K562 (cell line): Measurements from ENCODE around the gene VCAN. TPM values are rescaled to one million over a fixed set of nuclear protein-coding genes. Genes with fewer than 3 reads are reported as not detected.

Experiments used
- ATAC-seq: fragments of 200-7000 bp; cut with Tn5 transposase; 3 replicates; pipeline ENCODE4 v1.9.1; 2020; ENCODE audit warnings: moderate library complexity
- BruUV-seq: library from RNA; stranded (reverse); fragments of 400-500 nt; replicated peaks from 2 replicates; lab custom pipeline; 2021; lab: Mats Ljungman, UMichigan
- CTCF ChIA-PET: fragments of 300-600 bp; formaldehyde crosslinking; extraction: SDS; loops from one replicate; lab custom pipeline; 2021; ENCODE audit warnings: low intra/inter-chr PET ratio; lab: Yijun Ruan, JAX
- POLR2A ChIA-PET: fragments of 300-600, 350-650 bp; sonication (Branson Sonifier 250); formaldehyde crosslinking; extraction: SDS; loops from one replicate; lab custom pipeline; 2021; ENCODE audit warnings: antibody characterized with exemption, inconsistent platforms; lab: Yijun Ruan, JAX
- DNase-seq, 4 experiments: peaks; one replicate each; pipeline versions ENCODE4 v3.0.0 to v3.0.0-alpha.2; 2011 to 2018; ENCODE audit warnings: low spot score in 3 of 4, mixed read lengths in 3 of 4; ENCODE audit errors: extremely low read depth in 1 of 4
- FAIRE-seq: peaks from 2 replicates; lab custom pipeline; 2011; peaks lifted over from hg19 to GRCh38; lab: Jason Lieb, UNC
- H2AFZ ChIP-seq: 2 replicates; pipeline ENCODE4 v1.6.0; 2011; ENCODE audit warnings: low read depth, low read length, control low read depth, inconsistent platforms
- H3K27ac ChIP-seq: fragments of 200-600 bp; 3 replicates; pipeline ENCODE4 v1.8.0; 2011; ENCODE audit warnings: low read depth, mild to moderate bottlenecking, control low read depth, inconsistent platforms, low read length, moderate library complexity, mixed read lengths; ENCODE audit errors: extremely low read depth
- H3K27me3 ChIP-seq, 2 experiments: fragments of 300-600 bp in 1 of 2; 2 replicates in 1 of 2; 3 replicates in 1 of 2; pipeline versions ENCODE4 v1.6.0 to v1.8.0; 2011; ENCODE audit warnings: inconsistent platforms in 2 of 2, low read length in 2 of 2, mild to moderate bottlenecking in 1 of 2, mixed read lengths in 1 of 2, moderate library complexity in 1 of 2; ENCODE audit not compliant: control insufficient read depth in 2 of 2, insufficient read depth in 2 of 2
- H3K36me3 ChIP-seq: fragments of 300-600 bp; 3 replicates; pipeline ENCODE4 v1.8.0; 2011; ENCODE audit warnings: mild to moderate bottlenecking, low read length, inconsistent platforms; ENCODE audit not compliant: control insufficient read depth, insufficient read depth
- H3K4me1 ChIP-seq, 2 experiments: fragments of 200-600 bp in 1 of 2; replicated peaks in 1 of 2; 2 replicates in 1 of 2; 3 replicates in 1 of 2; pipeline versions ENCODE4 v1.5.1 to v1.8.0; 2011; ENCODE audit warnings: inconsistent platforms in 2 of 2, low read length in 2 of 2, mild to moderate bottlenecking in 1 of 2, mixed read lengths in 1 of 2, moderate library complexity in 1 of 2; ENCODE audit not compliant: control insufficient read depth in 2 of 2, insufficient read depth in 2 of 2
- H3K4me2 ChIP-seq: 2 replicates; pipeline ENCODE4 v1.6.1; 2011; ENCODE audit warnings: low read length, control low read depth, inconsistent platforms, mixed read lengths; ENCODE audit not compliant: insufficient read depth
- H3K4me3 ChIP-seq: fragments of 200-600 bp; sonication (generic), shearing (Covaris generic); 2 replicates; pipeline ENCODE4 v1.5.1; 2016; ENCODE audit warnings: control low read depth, inconsistent platforms
- H3K79me2 ChIP-seq: fragments of 200-600 bp; 3 replicates; pipeline ENCODE4 v1.8.0; 2011; ENCODE audit warnings: low read length, inconsistent platforms; ENCODE audit not compliant: control insufficient read depth, insufficient read depth
- H3K9ac ChIP-seq, 2 experiments: 2 replicates each; pipeline versions ENCODE4 v1.6.0 to v1.6.1; 2011; ENCODE audit warnings: low read depth in 2 of 2, low read length in 2 of 2, control low read depth in 1 of 2, inconsistent platforms in 1 of 2, mild to moderate bottlenecking in 1 of 2, mixed read lengths in 1 of 2; ENCODE audit not compliant: insufficient read depth in 1 of 2
- H3K9me1 ChIP-seq: one replicate; pipeline ENCODE4 v1.6.0; 2011; ENCODE audit warnings: inconsistent platforms, mild to moderate bottlenecking, low read length, moderate library complexity; ENCODE audit not compliant: control insufficient read depth, insufficient read depth
- H3K9me3 ChIP-seq: replicated peaks from 2 replicates; pipeline ENCODE4 v1.5.1; 2011; ENCODE audit warnings: low read depth, low read length, inconsistent platforms; ENCODE audit not compliant: control insufficient read depth, insufficient read depth
- H4K20me1 ChIP-seq: replicated peaks from 2 replicates; pipeline ENCODE4 v1.6.1; 2011; ENCODE audit warnings: low read length, inconsistent platforms, mixed read lengths; ENCODE audit not compliant: control insufficient read depth, insufficient read depth
- C11orf30 ChIP-seq: fragments of 450-650 bp; IDR thresholded peaks from 2 replicates; pipeline ENCODE4 v1.6.1; 2016; ENCODE audit warnings: low read depth, mild to moderate bottlenecking
- EGR1 ChIP-seq: fragments of 450-650 bp; conservative IDR thresholded peaks from 2 replicates; pipeline ENCODE4 v1.6.1; 2017; ENCODE audit warnings: mild to moderate bottlenecking
- HDGF ChIP-seq: fragments of 450-650 bp; IDR thresholded peaks from 2 replicates; pipeline ENCODE4 v1.6.1; 2016
- LEF1 ChIP-seq: fragments of 450-650 bp; IDR thresholded peaks from 2 replicates; pipeline ENCODE4 v1.6.1; 2016; ENCODE audit warnings: mild to moderate bottlenecking
- NFE2 ChIP-seq: IDR thresholded peaks from 2 replicates; pipeline ENCODE4 v1.6.1; 2014; ENCODE audit warnings: antibody characterized with exemption, low read depth
- NFE2L1 ChIP-seq: fragments of 450-650 bp; IDR thresholded peaks from 2 replicates; pipeline ENCODE4 v1.6.1; 2016; ENCODE audit warnings: missing genetic modification characterization, low read depth, mild to moderate bottlenecking, missing compliant biosample characterization, moderate library complexity, borderline replicate concordance
- POLR2G ChIP-seq: fragments of 200-400 bp; formaldehyde crosslinking; IDR thresholded peaks from 2 replicates; pipeline ENCODE4 v1.6.1; 2017; ENCODE audit warnings: low read depth, mild to moderate bottlenecking, antibody characterized with exemption, low read length, moderate library complexity
- POLR3A ChIP-seq: IDR thresholded peaks from 2 replicates; pipeline ENCODE4 v1.6.1; 2011; ENCODE audit warnings: borderline replicate concordance, mild to moderate bottlenecking, moderate library complexity; ENCODE audit not compliant: insufficient read length, insufficient read depth; ENCODE audit errors: extremely low read depth
- SMARCC2 ChIP-seq: fragments of 450-650 bp; IDR thresholded peaks from 2 replicates; pipeline ENCODE4 v1.6.1; 2017; ENCODE audit warnings: antibody characterized with exemption, moderate library complexity, mild to moderate bottlenecking, low read depth
- SOX6 ChIP-seq: fragments of 450-650 bp; IDR thresholded peaks from 2 replicates; pipeline ENCODE4 v1.6.1; 2014; ENCODE audit warnings: mild to moderate bottlenecking
- TCF3 ChIP-seq: sonication (generic); formaldehyde crosslinking; IDR thresholded peaks from 2 replicates; pipeline ENCODE4 v1.4.0; 2020; ENCODE audit warnings: mild to moderate bottlenecking, missing genetic modification reagents
- ZC3H4 ChIP-seq: sonication (generic); formaldehyde crosslinking; IDR thresholded peaks from 2 replicates; pipeline ENCODE4 v1.9.0; 2021; ENCODE audit warnings: missing genetic modification reagents, borderline replicate concordance
- ZKSCAN1 ChIP-seq: fragments of 150-350 bp; IDR thresholded peaks from 2 replicates; pipeline ENCODE4 v1.6.1; 2016; ENCODE audit warnings: low read depth, low read length
- ZNF316 ChIP-seq: fragments of 450-650 bp; IDR thresholded peaks from 2 replicates; pipeline ENCODE4 v1.6.1; 2016
- ZNF354B ChIP-seq: fragments of 250-450 bp; sonication (Bioruptor Pico); IDR thresholded peaks from 2 replicates; pipeline ENCODE4 v1.4.0; 2020
- WGBS: fragments of 100-300 bp; shearing (Covaris generic); methylation state at CpG from one replicate; pipeline ENCODE4 v1.1.6; 2016; ENCODE audit warnings: low coverage, mixed read lengths; ENCODE audit not compliant: insufficient coverage; ENCODE audit errors: missing lambda C conversion rate; 5-methylcytosine and 5-hydroxymethylcytosine counted together
- in situ Hi-C: fragments of 300-500 bp; cut with MboI; formaldehyde crosslinking; loops from 4 replicates; pipeline ENCODE4 v1.15.0; 2018; ENCODE audit warnings: inconsistent platforms, mixed read lengths
- intact Hi-C: fragments of 100-400 bp; cut with micrococcal nuclease; formaldehyde crosslinking; loops from 2 replicates; pipeline ENCODE4 v1.14.2; 2022
- polyA plus RNA-seq, 8 experiments: library from polyadenylated mRNA; depleted of rRNA in 4 of 8; stranded (reverse) in 5 of 8; unstranded in 3 of 8; fragments of >200 nt; fragmentation: Nextera tagmentation in 2 of 8; fragmentation: Illumina TruSeq in 1 of 8; extraction: Ambion mirVana in 2 of 8; extraction: Trizol in 1 of 8; gene quantifications; 2 replicates each; pipeline versions ENCODE4 v1.2.1 to v1.2.3, GENCODE V29; 2011 to 2014; ENCODE audit warnings: inconsistent platforms in 1 of 8, missing spikeins in 1 of 8
- total RNA-seq, 7 experiments: library from RNA; depleted of rRNA in 6 of 7; stranded (reverse); fragments of >200 nt in 6 of 7; fragmentation: Illumina TruSeq in 2 of 7; extraction: Trizol in 2 of 7; gene quantifications; 2 replicates each; pipeline versions ENCODE4 v1.2.1 to v1.2.3, GENCODE V29; 2011 to 2021; ENCODE audit warnings: low replicate concordance in 1 of 7
- TF ChIP-seq, protein P1 (sequence below), 2 experiments: fragments of 450-650 bp in 1 of 2; sonication (generic) in 1 of 2; formaldehyde crosslinking in 1 of 2; IDR thresholded peaks in 1 of 2; conservative IDR thresholded peaks in 1 of 2; 2 replicates each; pipeline versions ENCODE4 v1.6.1 to v1.8.1; 2016 to 2023; ENCODE audit warnings: mild to moderate bottlenecking in 2 of 2, moderate library complexity in 2 of 2, inconsistent platforms in 1 of 2, missing genetic modification reagents in 1 of 2
- TF ChIP-seq, protein P2 (sequence below): fragments of 200-800 bp; sonication (Bioruptor generic); IDR thresholded peaks from 2 replicates; pipeline ENCODE4 v1.6.1; 2016; ENCODE audit warnings: missing genetic modification characterization, missing compliant biosample characterization

VCAN gene
- total and polyA plus RNA-seq, 9 of the 15 experiments (the other 6 are each of a cell fraction or from before 2014, with no cell fraction given) = 0.01 to 0.33 (median 0.05) TPM

- 0% methylated on average over 1 of the region's 1 CpG for whole genome bisulfite sequencing
- H2AFZ ChIP-seq = no peak overlapping the region
- no peak overlapping the region for H3K27ac ChIP-seq
- no peak overlapping the region for H3K4me3 ChIP-seq
- no peaks in the 10 kb centered on the region for H3K36me3 ChIP-seq
- H3K9me3 ChIP-seq = no peaks in the 10 kb centered on the region
- TF ChIP-seq SMARCC2 (no peak), POLR3A (no peak), EGR1 (no peak), HDGF (no peak), ZC3H4 (CRISPR knock-in tag) (no peak), NFE2 (0 out of 2 replicates have a peak, but pooled peaks have one; percentile 15), ZKSCAN1 (no peak), LEF1 (no peak), C11orf30 (no peak), TCF3 (CRISPR knock-in tag) (no peak), NFE2L1 (no peak), ZNF316 (peak; percentile 30), SOX6 (no peak), POLR2G (no peak), ZNF354B (CRISPR knock-in tag) (no peak)
- TF ChIP-seq, protein P1, sequence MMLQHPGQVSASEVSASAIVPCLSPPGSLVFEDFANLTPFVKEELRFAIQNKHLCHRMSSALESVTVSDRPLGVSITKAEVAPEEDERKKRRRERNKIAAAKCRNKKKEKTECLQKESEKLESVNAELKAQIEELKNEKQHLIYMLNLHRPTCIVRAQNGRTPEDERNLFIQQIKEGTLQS (IDR thresholded peaks at IDR 0.05) = peak; percentile 39; the same call in 1 of the 2 replicates
- TF ChIP-seq, protein P1 (CRISPR knock-in tag; conservative IDR thresholded peaks at IDR 0.05) = no peak
- TF ChIP-seq, protein P2, sequence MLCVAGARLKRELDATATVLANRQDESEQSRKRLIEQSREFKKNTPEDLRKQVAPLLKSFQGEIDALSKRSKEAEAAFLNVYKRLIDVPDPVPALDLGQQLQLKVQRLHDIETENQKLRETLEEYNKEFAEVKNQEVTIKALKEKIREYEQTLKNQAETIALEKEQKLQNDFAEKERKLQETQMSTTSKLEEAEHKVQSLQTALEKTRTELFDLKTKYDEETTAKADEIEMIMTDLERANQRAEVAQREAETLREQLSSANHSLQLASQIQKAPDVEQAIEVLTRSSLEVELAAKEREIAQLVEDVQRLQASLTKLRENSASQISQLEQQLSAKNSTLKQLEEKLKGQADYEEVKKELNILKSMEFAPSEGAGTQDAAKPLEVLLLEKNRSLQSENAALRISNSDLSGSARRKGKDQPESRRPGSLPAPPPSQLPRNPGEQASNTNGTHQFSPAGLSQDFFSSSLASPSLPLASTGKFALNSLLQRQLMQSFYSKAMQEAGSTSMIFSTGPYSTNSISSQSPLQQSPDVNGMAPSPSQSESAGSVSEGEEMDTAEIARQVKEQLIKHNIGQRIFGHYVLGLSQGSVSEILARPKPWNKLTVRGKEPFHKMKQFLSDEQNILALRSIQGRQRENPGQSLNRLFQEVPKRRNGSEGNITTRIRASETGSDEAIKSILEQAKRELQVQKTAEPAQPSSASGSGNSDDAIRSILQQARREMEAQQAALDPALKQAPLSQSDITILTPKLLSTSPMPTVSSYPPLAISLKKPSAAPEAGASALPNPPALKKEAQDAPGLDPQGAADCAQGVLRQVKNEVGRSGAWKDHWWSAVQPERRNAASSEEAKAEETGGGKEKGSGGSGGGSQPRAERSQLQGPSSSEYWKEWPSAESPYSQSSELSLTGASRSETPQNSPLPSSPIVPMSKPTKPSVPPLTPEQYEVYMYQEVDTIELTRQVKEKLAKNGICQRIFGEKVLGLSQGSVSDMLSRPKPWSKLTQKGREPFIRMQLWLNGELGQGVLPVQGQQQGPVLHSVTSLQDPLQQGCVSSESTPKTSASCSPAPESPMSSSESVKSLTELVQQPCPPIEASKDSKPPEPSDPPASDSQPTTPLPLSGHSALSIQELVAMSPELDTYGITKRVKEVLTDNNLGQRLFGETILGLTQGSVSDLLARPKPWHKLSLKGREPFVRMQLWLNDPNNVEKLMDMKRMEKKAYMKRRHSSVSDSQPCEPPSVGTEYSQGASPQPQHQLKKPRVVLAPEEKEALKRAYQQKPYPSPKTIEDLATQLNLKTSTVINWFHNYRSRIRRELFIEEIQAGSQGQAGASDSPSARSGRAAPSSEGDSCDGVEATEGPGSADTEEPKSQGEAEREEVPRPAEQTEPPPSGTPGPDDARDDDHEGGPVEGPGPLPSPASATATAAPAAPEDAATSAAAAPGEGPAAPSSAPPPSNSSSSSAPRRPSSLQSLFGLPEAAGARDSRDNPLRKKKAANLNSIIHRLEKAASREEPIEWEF (CRISPR knock-in tag) = no peak
- H3K4me1 ChIP-seq = no peaks in the 10 kb centered on the region; a peak in 1 of 5 replicates
- H3K4me2 ChIP-seq = no peak overlapping the region
- H4K20me1 ChIP-seq = no peaks in the 10 kb centered on the region
- FAIRE-seq (no peak), ATAC-seq (no peak), DNase-seq (no peak)
- intact Hi-C loops = no loop called here
- H3K9me1 ChIP-seq = no peaks in the 10 kb centered on the region
- no TSS peak for BruUV-seq
- H3K27me3 ChIP-seq = peaks cover 3 to 4% of the 10 kb centered on the region in 2 experiments; a peak in 3 of 5 replicates
- ChIA-PET POLR2A (no interaction called here), CTCF (no interaction called here)
- in situ Hi-C loops = no loop called here
- no peaks in the 10 kb centered on the region for H3K79me2 ChIP-seq
- H3K9ac ChIP-seq = no peak overlapping the region
These were observed 20.8 kb downstream of the VCAN start for GRCh38 chr5:83492331-83492730.
